Measurements from ENCODE around the gene SPEF1.

SPEF1 gene

GRCh38 chr20:3766422-3767109 lies 14.7 kb downstream of the SPEF1 start:
- H3K27me3 ChIP-seq (ENCODE audit: control insufficient read depth in 1 of 2, insufficient read depth in 2 of 2, low read length in 2 of 2): no peaks in the 10 kb centered on the region
- H3K27ac ChIP-seq (ENCODE audit: low read depth, low read length): no peak overlapping the region
- H3K9ac ChIP-seq (ENCODE audit: low read depth in 1 of 2, low read length in 2 of 2): peak overlapping the region; percentile 45 to 49
- H3K4me3 ChIP-seq (ENCODE audit: low read depth in 1 of 2, low read length in 2 of 2): peak overlapping the region; percentile 82 to 83
- H3K4me1 ChIP-seq (ENCODE audit: control insufficient read depth in 1 of 2, insufficient read depth in 2 of 2, low read length in 2 of 2): peaks cover 36 to 42% of the 10 kb centered on the region in 2 donors
- peaks cover 0 to 3% of the 10 kb centered on the region in 2 donors for H3K36me3 ChIP-seq (ENCODE audit: control insufficient read depth in 1 of 2, insufficient read depth in 2 of 2, low read length in 2 of 2)
- no peaks in the 10 kb centered on the region for H3K9me3 ChIP-seq (ENCODE audit: control insufficient read depth in 1 of 2, low read length in 2 of 2)

DNA sequence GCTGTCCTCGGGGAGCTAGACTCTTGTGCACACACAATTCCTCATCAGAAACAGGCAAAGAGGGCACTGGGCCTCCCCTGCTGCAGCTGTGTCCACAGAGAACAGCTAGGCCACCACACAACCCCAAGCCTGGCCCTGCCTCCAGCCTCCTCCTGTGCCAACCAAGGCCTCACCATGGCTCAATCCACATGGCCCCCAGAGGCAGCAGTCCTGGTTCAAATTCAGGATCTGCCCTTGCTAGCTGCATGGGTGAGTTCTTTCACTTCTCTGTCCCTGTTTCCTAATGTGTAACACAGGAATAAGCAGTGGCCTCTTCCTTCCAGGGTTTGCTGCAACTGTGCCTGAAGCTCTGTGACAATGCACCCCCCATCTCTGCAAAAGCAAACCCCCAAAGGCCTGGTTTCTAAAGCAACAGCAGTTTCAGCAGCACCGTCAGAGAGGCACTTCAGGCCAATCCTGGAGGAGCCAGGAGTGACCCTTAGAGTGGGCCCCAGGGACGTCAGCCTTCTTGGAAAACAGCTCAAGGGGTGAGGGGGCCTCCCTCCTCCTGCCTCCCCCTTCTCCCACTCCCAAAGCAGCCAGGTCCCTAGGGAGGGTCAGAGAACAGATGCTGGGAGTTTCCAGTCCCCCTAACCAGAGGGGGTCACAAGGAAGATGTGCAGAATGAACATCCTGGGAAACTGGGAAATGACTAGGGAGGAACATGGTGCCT lies 15.9 kb downstream of the SPEF1 start:
- no peaks in the 10 kb centered on the region for H3K27me3 ChIP-seq (ENCODE audit: control insufficient read depth in 1 of 2, insufficient read depth in 2 of 2, low read length in 2 of 2)
- H3K9ac ChIP-seq (ENCODE audit: low read depth in 1 of 2, low read length in 2 of 2): no peak overlapping the region
- H3K4me3 ChIP-seq (ENCODE audit: low read depth in 1 of 2, low read length in 2 of 2): no peak overlapping the region
- peak overlapping the region; percentile 20 for H3K27ac ChIP-seq (ENCODE audit: low read depth, low read length)
- H3K9me3 ChIP-seq (ENCODE audit: control insufficient read depth in 1 of 2, low read length in 2 of 2): no peaks in the 10 kb centered on the region
- peaks cover 36 to 42% of the 10 kb centered on the region in 2 donors for H3K4me1 ChIP-seq (ENCODE audit: control insufficient read depth in 1 of 2, insufficient read depth in 2 of 2, low read length in 2 of 2)
- H3K36me3 ChIP-seq (ENCODE audit: control insufficient read depth in 1 of 2, insufficient read depth in 2 of 2, low read length in 2 of 2): peaks cover 0 to 4% of the 10 kb centered on the region in 2 donors

DNA sequence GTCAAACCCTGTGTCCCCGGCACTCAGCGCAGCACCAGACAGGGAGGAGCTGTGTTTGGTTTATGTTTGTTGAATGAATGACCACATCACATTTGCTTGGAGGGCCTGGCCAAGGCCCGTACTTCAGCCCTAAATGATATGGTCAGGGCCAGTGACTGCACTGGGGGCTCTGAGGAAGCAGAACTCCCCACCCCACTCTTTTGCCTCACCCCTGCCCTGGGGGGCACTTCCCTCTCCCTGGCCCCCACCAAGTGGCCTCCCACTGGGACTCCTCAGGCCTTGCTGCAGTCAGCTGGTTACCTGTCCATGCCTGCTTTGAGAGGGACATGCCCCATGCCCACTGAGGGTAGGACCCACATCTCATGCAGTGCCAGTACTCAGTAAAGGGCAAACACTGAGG lies 16.6 kb downstream of the SPEF1 start:
- H3K9me3 ChIP-seq (ENCODE audit: control insufficient read depth in 1 of 2, low read length in 2 of 2): no peaks in the 10 kb centered on the region
- no peak overlapping the region for H3K27ac ChIP-seq (ENCODE audit: low read depth, low read length)
- no peak overlapping the region for H3K4me3 ChIP-seq (ENCODE audit: low read depth in 1 of 2, low read length in 2 of 2)
- H3K27me3 ChIP-seq (ENCODE audit: control insufficient read depth in 1 of 2, insufficient read depth in 2 of 2, low read length in 2 of 2): no peaks in the 10 kb centered on the region
- peaks cover 0 to 7% of the 10 kb centered on the region in 2 donors for H3K36me3 ChIP-seq (ENCODE audit: control insufficient read depth in 1 of 2, insufficient read depth in 2 of 2, low read length in 2 of 2)
- H3K9ac ChIP-seq (ENCODE audit: low read depth in 1 of 2, low read length in 2 of 2): peak overlapping the region in 1 of 2 donors; percentile 25
- peaks cover 36 to 42% of the 10 kb centered on the region in 2 donors for H3K4me1 ChIP-seq (ENCODE audit: control insufficient read depth in 1 of 2, insufficient read depth in 2 of 2, low read length in 2 of 2)

DNA sequence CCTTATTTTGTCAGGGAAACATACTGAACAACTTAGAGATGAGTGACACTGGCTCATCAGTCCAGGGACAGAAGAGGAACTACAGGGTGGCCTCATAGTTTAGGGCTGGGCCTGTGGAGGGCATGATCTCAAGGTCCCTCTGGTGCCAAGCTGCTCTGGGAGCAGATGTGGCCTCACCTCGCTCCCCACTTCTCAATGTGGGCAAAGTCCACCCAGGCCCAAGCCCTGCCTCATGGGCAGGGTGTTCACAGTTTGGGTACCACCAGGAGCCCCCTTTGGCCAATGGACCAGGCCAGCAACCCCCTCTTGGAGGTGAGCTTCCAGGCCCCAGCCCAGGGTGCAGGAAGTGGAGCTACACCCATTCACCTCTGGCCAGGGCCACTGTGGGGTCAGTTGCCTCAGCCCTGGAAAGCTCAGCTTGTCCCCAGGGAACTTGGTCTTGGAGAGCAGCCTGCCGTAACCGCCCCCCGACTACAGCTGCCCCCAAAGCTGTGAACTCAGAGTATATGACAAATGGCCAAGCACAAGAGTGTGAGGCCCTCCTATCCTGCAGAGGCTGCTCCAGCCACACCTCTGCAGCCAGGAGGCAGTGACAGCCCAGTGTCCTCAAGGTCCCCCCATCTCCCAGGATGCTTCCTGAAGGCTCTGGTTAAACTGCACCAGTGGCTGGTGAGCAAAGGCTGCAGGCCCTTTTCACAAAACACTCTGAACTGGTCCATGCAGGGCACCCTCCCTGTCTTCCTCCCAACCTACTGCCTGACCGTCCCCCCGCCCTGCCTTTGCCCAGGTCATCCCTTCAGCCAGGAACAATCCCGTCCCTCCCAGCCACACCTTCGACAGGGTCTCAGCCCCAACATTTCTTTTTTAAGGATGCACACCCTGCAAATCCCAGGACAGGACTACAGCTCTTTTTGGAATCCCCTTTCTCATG lies 17.3 kb downstream of the SPEF1 start:
- peaks cover 34 to 40% of the 10 kb centered on the region in 2 donors for H3K4me1 ChIP-seq (ENCODE audit: control insufficient read depth in 1 of 2, insufficient read depth in 2 of 2, low read length in 2 of 2)
- no peak overlapping the region for H3K27ac ChIP-seq (ENCODE audit: low read depth, low read length)
- no peaks in the 10 kb centered on the region for H3K27me3 ChIP-seq (ENCODE audit: control insufficient read depth in 1 of 2, insufficient read depth in 2 of 2, low read length in 2 of 2)
- peak overlapping the region in 1 of 2 donors; percentile 43 for H3K9ac ChIP-seq (ENCODE audit: low read depth in 1 of 2, low read length in 2 of 2)
- no peak overlapping the region for H3K4me3 ChIP-seq (ENCODE audit: low read depth in 1 of 2, low read length in 2 of 2)
- H3K9me3 ChIP-seq (ENCODE audit: control insufficient read depth in 1 of 2, low read length in 2 of 2): no peaks in the 10 kb centered on the region
- H3K36me3 ChIP-seq (ENCODE audit: control insufficient read depth in 1 of 2, insufficient read depth in 2 of 2, low read length in 2 of 2): peaks cover 0 to 9% of the 10 kb centered on the region in 2 donors

GRCh38 chr20:3760655-3761348 lies 20.4 kb downstream of the SPEF1 start:
- H3K27ac ChIP-seq (ENCODE audit: low read depth, low read length): no peak overlapping the region

GRCh38 chr20:3759884-3760283 lies 21.4 kb downstream of the SPEF1 start:
- Histone ChIP-seq H3K27ac (ENCODE audit: low read depth, low read length) (no peak overlapping the region), H3K4me1 (ENCODE audit: control insufficient read depth in 1 of 2, insufficient read depth in 2 of 2, low read length in 2 of 2) (peaks cover 12 to 14% of the 10 kb centered on the region in 2 donors), H3K4me3 (ENCODE audit: low read depth in 1 of 2, low read length in 2 of 2) (no peak overlapping the region), H3K27me3 (ENCODE audit: control insufficient read depth in 1 of 2, insufficient read depth in 2 of 2, low read length in 2 of 2) (no peaks in the 10 kb centered on the region), H3K9ac (ENCODE audit: low read depth in 1 of 2, low read length in 2 of 2) (no peak overlapping the region), H3K9me3 (ENCODE audit: control insufficient read depth in 1 of 2, low read length in 2 of 2) (no peaks in the 10 kb centered on the region), H3K36me3 (ENCODE audit: control insufficient read depth in 1 of 2, insufficient read depth in 2 of 2, low read length in 2 of 2) (peaks cover 4 to 26% of the 10 kb centered on the region in 2 donors)

More at GRCh38 chr20:3760655-3761348, 20.4 kb downstream of the SPEF1 start:
- Histone ChIP-seq H3K4me1 (ENCODE audit: control insufficient read depth in 1 of 2, insufficient read depth in 2 of 2, low read length in 2 of 2) (peaks cover 16% of the 10 kb centered on the region in 2 donors), H3K4me3 (ENCODE audit: low read depth in 1 of 2, low read length in 2 of 2) (no peak overlapping the region), H3K36me3 (ENCODE audit: control insufficient read depth in 1 of 2, insufficient read depth in 2 of 2, low read length in 2 of 2) (peaks cover 4 to 26% of the 10 kb centered on the region in 2 donors), H3K27me3 (ENCODE audit: control insufficient read depth in 1 of 2, insufficient read depth in 2 of 2, low read length in 2 of 2) (no peaks in the 10 kb centered on the region), H3K9ac (ENCODE audit: low read depth in 1 of 2, low read length in 2 of 2) (no peak overlapping the region), H3K9me3 (ENCODE audit: control insufficient read depth in 1 of 2, low read length in 2 of 2) (no peaks in the 10 kb centered on the region)

DNA sequence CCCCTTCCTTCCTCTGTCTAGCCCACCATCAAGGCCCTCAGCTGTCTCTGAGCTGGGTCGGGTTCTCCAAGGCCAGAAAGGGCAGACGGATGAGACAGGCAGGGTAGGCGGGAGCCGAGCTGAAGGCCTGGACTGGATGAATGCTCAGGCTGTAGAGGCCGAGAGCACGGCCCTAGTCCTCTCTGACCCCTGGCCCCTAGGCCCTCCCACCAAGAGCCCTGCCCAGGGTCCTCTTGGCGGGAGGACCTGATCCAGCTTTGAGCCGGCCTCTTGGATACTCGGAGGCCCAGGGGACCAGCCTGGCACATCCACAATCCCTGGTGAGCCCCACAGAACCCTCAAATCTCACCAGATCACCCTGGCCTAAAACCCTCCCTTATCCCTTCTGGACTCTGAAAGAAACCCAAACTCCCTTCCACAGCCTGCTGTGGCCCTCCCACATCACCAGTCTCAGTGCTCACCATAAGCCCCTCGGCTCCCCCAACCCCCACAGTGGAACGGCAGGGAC lies 21.9 kb downstream of the SPEF1 start:
- no peak overlapping the region for H3K27ac ChIP-seq (ENCODE audit: low read depth, low read length)
- no peak overlapping the region for H3K4me3 ChIP-seq (ENCODE audit: low read depth in 1 of 2, low read length in 2 of 2)
- H3K9me3 ChIP-seq (ENCODE audit: control insufficient read depth in 1 of 2, low read length in 2 of 2): no peaks in the 10 kb centered on the region
- no peaks in the 10 kb centered on the region for H3K27me3 ChIP-seq (ENCODE audit: control insufficient read depth in 1 of 2, insufficient read depth in 2 of 2, low read length in 2 of 2)
- H3K4me1 ChIP-seq (ENCODE audit: control insufficient read depth in 1 of 2, insufficient read depth in 2 of 2, low read length in 2 of 2): peaks cover 9 to 10% of the 10 kb centered on the region in 2 donors
- peaks cover 7 to 26% of the 10 kb centered on the region in 2 donors for H3K36me3 ChIP-seq (ENCODE audit: control insufficient read depth in 1 of 2, insufficient read depth in 2 of 2, low read length in 2 of 2)
- no peak overlapping the region for H3K9ac ChIP-seq (ENCODE audit: low read depth in 1 of 2, low read length in 2 of 2)

- no peak overlapping the region for H3K27ac ChIP-seq (ENCODE audit: low read depth, low read length)
- H3K36me3 ChIP-seq (ENCODE audit: control insufficient read depth in 1 of 2, insufficient read depth in 2 of 2, low read length in 2 of 2): peaks cover 8 to 26% of the 10 kb centered on the region in 2 donors
- no peaks in the 10 kb centered on the region for H3K27me3 ChIP-seq (ENCODE audit: control insufficient read depth in 1 of 2, insufficient read depth in 2 of 2, low read length in 2 of 2)
- H3K4me1 ChIP-seq (ENCODE audit: control insufficient read depth in 1 of 2, insufficient read depth in 2 of 2, low read length in 2 of 2): peaks cover under 1 to 2% of the 10 kb centered on the region in 2 donors
- H3K4me3 ChIP-seq (ENCODE audit: low read depth in 1 of 2, low read length in 2 of 2): no peak overlapping the region
- no peak overlapping the region for H3K9ac ChIP-seq (ENCODE audit: low read depth in 1 of 2, low read length in 2 of 2)
- H3K9me3 ChIP-seq (ENCODE audit: control insufficient read depth in 1 of 2, low read length in 2 of 2): no peaks in the 10 kb centered on the region
These were observed 22.7 kb downstream of the SPEF1 start for GRCh38 chr20:3758566-3758965.

DNA sequence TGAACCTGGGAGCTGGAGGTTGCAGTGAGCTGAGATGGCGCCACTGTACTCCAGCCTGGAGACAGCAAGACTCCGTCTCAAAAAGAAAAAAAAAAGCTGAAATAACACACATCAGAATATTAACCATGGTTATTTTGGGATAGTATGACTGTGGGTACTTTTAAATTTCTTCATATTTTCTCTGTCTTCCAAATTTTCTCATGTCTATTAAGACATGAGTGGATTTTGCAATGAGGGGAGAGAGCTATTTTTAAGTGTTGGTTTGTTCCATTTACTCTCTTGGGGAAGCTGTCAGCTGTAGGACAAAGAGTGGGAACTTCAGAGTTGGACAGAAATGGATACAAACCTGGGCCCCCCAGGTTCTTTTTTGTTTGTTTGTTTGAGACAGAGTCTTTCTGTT lies 24.0 kb downstream of the SPEF1 start:
- no peaks in the 10 kb centered on the region for H3K27me3 ChIP-seq (ENCODE audit: control insufficient read depth in 1 of 2, insufficient read depth in 2 of 2, low read length in 2 of 2)
- peaks cover 8 to 26% of the 10 kb centered on the region in 2 donors for H3K36me3 ChIP-seq (ENCODE audit: control insufficient read depth in 1 of 2, insufficient read depth in 2 of 2, low read length in 2 of 2)
- peaks cover 6% of the 10 kb centered on the region in 2 donors for H3K4me1 ChIP-seq (ENCODE audit: control insufficient read depth in 1 of 2, insufficient read depth in 2 of 2, low read length in 2 of 2)
- H3K9me3 ChIP-seq (ENCODE audit: control insufficient read depth in 1 of 2, low read length in 2 of 2): no peaks in the 10 kb centered on the region
- no peak overlapping the region for H3K27ac ChIP-seq (ENCODE audit: low read depth, low read length)
- H3K4me3 ChIP-seq (ENCODE audit: low read depth in 1 of 2, low read length in 2 of 2): no peak overlapping the region
- no peak overlapping the region for H3K9ac ChIP-seq (ENCODE audit: low read depth in 1 of 2, low read length in 2 of 2)

Data from duodenal mucosa (tissue), 2 donors.